GM18502 (cell line): ENCODE data around the gene PPEF2.
A peak's percentile ranks its signal among the peaks of the same experiment; 100 is the strongest.
"Not testable (repeated sequence)": the region's sequence is repeated elsewhere in the genome, so short reads cannot be mapped to it uniquely, and the experiment has no call there.

Source experiments
- ATAC-seq: cut with Tn5 transposase; IDR thresholded peaks from one replicate; pipeline ENCODE4 v1.9.1; 2021; ENCODE audit warnings: mild to moderate bottlenecking; ENCODE audit not compliant: unreplicated experiment, poor library complexity

The PPEF2 gene, protein sequence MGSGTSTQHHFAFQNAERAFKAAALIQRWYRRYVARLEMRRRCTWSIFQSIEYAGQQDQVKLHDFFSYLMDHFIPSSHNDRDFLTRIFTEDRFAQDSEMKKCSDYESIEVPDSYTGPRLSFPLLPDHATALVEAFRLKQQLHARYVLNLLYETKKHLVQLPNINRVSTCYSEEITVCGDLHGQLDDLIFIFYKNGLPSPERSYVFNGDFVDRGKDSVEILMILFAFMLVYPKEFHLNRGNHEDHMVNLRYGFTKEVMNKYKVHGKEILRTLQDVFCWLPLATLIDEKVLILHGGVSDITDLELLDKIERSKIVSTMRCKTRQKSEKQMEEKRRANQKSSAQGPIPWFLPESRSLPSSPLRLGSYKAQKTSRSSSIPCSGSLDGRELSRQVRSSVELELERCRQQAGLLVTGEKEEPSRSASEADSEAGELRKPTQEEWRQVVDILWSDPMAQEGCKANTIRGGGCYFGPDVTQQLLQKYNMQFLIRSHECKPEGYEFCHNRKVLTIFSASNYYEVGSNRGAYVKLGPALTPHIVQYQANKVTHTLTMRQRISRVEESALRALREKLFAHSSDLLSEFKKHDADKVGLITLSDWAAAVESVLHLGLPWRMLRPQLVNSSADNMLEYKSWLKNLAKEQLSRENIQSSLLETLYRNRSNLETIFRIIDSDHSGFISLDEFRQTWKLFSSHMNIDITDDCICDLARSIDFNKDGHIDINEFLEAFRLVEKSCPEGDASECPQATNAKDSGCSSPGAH

DNA sequence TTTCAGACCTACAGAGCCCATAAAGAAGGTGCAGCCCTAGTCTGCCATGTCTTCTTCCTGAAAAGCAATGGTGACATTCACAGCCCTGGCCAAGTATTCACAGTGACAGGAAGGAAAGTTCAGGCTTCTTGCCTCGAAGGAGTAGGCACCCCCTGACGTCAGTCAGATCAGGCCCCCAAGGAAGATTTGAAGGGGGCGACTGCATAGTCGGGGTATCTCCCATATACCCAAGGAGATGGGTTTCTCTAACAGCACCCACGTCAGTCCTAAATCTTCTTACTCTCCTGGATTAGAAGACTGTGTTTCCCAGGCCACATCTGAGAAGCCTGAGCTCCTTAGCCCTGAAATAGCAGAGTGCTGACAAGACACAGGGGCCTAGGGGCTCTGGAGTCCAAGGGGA, at the start of gene PPEF2:
TSS of gene PPEF2 (minus strand) at position 101 of the 400 bp plus-strand sequence. CDS start 6,127 bp downstream, outside the sequence.
- no peak for ATAC-seq

DNA sequence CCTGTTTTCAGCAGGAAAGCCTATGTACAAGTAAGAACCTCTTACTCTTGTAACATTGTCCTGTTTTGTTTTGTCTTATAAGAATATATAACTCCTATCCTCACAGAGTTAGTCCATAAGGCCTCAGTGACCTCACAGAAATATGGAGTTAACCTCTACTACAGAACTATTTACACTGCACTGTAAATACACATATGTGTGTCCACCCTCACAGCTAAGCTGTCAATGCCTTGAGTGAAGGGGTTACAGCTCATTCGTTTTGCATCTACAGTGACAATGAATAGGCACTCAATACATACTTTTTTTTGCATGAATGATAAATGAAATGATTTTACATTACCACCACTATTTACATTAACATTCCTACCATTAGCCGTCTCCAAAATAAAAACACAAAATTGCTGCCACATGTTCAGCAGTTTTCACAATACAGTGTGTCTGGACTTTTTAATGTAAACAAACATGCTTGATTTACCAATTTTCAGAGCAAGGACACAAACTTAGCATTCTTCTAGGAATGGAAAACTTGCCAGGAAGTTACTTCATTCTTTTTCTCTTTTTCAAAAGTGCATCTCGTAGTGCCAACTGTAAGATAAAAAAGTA, 48.1 kb upstream of the PPEF2 start:
- no peak for ATAC-seq

DNA sequence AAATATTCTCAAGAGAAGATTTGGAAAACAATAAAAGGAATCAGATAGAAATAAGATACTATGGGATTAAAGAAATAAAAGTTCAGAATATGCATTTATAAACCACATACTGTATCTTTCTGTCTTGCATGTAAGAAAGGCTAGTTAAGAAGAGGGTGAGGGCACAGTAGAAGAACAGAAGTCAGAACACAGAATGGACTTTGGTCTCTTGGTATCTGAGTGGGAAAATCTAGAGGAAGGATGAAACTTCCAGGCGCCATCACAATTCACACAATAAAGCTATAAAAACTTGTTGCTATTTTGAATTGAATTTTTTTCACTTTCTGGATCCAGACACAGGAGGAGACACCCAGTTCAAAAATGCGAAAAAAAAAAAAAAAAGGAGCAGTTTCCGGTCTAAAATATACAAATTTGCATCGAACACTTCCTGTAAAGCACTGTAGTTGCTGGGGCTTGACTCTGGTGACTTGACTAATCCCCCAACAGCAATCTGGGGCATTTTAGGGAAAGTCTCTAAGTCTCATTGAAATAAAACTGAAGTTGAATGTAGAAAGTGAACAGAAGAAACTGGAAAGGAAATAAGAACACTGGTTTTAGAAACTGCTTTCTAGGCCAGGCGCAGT, 46.7 kb upstream of the PPEF2 start:
- peak; percentile 88 for ATAC-seq

DNA sequence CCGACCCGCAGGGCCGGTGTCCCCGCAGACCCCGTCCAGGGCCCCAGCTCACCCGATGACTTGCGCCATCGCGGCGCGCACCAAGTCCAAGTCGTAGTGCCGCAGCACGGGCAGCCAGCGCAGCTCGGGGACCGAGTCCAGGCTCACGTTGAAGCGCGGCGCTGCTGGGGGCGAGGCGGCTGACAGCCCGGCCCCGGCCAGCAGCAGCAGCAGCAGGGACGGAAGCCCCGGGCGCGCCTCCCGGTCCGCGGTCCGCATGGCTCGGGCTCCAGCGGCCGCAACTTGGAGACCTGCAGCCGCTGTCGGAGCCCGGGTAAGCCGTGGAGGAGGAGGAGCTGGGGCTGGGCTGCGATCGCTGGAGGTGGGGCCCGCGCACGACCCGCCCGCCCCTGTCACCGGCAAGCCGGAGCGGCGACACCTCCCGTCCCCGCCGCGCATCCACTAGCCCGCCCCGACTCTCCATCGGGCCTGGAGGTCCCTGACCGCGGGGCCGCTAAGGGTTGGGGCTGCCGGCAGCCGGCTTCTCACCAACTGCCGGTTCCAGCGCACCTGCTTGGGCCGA, 38.5 kb upstream of the PPEF2 start, which contains the start of gene NAAA:
TSS of gene NAAA (minus strand) at position 322 of the 562 bp plus-strand sequence. CDS start at position 258, 64 bp downstream.
- peak; percentile 92 for ATAC-seq

DNA sequence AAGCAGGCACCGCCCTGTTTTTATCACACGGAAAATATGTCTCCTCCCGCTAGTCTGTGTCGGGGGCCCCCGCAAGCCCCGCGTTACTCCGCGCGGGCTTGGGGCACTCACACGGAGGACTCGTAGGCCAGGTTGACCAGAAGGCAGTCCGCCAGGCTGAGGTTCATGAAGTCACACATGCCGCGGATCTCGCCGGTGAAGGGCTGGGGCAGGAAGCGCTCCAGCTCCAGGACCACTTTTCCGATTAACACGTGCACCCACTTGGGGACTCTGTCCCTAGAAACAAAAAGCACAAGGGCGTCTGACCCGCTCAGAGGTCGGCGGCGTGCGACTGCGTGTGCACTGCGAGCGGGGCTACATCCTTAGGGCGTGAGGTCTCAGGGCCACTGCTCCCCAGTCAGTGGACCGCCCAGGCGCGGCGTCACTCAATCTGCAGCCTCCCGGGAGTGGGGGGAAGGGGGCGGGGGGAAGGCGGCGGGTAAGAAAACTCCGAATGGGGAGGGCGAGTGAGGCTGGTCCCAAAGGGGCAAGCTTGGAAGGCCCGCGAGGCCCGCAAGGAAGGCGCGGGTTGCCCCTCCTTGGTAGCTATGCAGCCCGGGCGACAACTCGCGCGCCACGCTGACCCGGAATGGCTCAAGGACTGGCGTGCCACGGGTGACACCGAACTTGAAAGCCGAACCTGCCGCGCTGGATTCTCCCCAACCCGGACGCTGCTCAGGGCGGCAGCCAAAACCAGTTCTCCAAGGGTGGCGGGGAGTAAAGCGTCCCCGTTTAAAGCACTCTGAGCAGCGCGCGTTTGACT, 37.8 kb upstream of the PPEF2 start:
- peak; percentile 65 for ATAC-seq

DNA sequence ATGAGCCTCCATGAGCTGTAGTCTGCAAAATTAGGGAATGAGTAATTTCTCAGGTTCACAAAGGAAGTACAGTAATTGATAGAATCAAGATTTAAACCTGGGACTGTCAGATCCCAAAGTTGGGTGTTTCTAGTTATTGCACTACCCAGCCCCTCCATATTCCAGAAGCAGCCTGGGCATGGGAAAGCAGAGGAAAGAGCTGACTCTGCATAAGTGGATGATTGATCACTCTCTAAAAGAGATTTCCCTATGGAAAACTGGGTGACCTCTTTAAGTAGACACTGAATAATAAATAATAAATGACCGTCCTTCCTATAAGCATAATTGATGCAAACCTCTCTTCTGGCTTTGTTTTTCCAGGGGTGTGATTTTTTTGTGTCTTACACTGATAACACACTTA, 33.4 kb upstream of the PPEF2 start:
- no peak for ATAC-seq

DNA sequence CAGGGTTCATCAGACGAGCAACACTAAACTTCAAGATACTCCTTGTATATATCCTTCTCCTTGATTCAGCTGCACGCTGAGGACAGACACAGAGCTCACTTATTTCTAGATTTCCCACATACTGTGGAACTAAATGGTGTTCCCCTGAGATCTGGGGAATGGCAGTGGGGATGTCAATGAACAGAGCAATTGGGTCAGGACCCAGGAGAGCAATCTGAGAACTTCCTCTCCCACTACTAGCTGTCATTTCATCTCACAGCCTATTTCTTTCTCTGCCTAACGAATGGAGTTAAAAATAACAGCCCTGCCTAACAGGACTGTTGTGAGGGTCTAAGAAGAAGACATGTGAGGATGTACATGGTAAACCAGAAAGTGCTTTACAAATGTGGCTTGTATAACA, 27.9 kb upstream of the PPEF2 start:
- ATAC-seq = no peak

DNA sequence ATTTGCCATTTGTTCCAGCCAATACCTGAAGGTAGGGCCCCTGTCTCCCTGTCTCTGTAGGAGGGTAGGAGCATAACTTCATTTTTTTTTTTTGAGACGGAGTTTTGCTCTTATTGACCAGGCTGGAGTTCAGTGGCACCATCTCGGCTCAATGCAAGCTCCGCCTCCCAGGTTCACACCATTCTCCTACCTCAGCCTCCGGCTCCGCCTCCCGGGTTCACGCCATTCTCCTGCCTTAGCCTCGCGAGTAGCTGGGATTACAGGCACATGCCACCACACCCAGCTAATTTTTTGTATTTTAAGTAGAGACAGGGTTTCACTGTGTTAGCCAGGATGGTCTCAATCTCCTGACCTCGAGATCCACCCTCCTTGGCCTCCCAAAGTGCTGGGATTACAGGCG, 22.7 kb upstream of the PPEF2 start:
- not testable (repeated sequence) for ATAC-seq

DNA sequence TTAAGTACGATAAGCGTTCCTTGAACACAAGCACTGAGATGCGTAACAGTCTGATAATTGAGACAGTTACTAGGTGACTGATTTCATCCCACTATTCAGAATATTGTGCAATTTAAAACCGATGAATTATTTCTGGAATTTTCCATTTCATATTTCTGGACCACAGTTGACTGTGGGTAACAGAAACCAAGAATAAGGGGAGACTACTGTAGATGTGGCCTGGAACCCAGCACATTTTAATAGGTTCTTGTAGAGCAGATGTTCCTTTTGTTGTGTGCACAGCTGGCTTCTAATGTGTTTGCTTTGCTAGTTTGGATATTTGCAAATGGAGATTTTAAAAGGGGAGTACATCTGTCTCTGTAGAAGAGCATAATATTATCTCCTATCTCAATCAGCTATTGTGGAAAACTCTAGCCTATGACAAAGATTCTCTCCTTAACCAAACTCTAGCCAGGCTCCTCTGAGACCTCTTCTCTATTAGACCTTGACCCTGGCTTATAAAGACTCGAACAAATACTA, 22.1 kb upstream of the PPEF2 start:
- no peak for ATAC-seq

DNA sequence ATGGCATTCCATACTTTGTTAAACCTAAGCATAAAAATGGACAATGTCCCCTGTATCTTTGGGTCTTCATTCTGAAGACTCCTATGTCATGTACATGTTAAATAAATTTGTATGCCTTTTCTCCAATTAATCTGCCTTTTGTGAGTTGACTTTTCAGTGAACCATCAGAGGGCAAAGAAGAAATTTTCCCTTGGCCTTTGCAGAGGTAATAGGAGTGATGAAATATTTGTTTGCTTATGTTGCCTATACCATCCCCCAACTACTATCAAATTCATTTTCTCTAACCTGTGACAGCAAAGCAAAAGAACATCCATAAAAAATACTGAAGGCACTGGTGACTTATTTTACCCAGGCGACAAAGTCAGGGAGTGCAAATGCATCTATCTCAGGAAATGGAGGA, 20.3 kb upstream of the PPEF2 start:
- ATAC-seq = no peak

DNA sequence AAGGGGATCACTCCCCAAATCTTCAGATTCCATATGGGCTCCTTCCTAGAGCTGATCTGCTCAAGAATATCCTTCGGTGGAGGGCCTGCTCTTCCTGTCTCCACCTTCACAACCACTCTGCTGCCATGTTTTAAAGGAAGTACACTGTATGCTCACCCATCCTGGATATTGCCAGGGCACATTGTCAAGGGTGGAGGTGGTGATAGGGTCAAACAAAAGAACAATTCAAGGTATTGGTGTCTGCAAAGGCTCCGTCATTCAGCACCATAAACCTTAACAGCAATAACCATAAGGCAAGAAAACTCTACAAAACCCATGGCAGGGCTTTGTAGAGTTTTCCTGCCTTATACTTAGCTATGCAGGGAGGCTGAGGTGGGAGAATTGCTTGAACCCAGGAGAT, 19.7 kb upstream of the PPEF2 start:
- ATAC-seq = no peak

DNA sequence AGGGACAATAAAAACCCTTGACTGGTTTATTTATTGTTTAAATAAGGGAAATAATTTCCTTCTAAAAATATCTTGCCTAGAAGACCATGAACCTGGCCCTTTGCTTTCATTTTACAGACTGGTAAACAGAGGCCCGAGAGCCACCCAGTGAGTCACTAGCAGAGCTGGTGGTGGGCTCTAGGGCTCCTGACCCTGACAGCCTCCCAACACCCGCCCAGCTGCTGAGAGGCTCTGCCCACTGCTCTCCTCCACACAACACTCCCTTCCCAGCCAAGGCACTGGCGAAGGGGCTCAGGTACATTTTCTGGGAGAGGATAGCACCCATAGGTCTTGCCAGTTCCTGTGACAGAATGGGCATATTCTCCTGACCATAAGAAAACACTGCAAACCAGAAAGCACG, 18.1 kb upstream of the PPEF2 start:
- ATAC-seq = no peak

DNA sequence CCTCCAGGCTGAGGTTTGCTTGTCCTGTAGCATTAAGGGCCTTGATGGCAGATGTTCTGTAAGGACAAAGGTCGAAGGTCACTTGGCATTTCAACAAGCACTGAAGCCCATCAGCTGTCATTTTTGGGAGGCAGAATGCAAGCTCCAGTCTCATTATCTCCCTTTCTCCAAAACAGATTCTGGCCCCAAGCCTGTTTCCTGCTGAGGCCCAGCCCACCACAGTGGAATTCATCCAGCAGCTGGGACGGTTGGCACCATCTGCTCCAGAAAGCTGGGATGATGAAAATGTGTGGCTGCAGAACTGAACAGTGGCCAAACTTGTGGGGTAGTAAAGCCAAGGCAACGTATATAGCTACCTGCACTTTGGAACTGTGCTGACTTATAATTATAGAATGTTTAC, 17.7 kb upstream of the PPEF2 start:
- ATAC-seq = no peak

DNA sequence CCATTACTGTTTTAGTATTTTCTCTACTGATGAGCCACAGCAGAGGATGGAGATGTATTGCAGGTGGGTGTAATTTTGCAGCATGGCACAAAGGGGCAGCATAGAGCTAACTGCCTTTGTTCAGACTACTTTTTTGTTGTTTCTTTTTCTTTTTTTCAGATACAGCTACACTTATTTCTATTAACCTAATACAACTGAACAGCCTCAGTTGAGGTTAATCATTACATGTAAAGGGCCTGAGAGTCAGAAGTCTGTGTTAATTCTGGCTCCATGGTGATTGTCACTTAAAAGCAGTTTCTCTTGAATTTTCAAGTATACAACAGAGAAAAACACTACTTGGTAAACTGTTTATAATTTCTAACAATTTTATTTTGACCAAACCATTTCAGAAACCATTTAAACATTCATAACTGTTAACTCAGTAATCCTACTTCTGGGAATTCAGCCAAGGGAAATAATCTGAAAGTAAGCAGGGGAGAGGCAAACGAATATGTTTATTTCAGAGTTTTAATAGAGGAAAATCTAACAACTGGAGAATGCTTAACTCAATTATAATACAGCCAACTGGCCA, 13.9 kb upstream of the PPEF2 start:
- ATAC-seq = no peak

DNA sequence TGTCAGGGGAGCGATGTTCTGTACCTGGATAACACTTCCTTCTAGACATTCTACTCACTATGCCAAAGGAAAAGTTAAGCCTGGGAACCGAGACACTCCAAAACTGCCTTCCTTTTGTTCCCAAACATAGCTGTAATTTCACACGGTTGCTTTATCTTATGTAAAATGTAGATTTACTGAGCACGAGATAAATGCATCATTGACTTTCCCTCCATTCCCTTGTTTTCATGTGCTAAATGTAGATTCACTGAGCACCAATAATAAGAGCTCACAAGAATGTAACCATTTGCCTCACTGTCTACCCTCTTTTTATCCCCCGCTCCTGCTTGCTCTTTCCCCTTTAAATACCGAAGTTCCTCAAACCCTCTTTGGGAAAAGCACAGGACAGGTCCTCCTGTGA, 10.7 kb upstream of the PPEF2 start:
- no peak for ATAC-seq

DNA sequence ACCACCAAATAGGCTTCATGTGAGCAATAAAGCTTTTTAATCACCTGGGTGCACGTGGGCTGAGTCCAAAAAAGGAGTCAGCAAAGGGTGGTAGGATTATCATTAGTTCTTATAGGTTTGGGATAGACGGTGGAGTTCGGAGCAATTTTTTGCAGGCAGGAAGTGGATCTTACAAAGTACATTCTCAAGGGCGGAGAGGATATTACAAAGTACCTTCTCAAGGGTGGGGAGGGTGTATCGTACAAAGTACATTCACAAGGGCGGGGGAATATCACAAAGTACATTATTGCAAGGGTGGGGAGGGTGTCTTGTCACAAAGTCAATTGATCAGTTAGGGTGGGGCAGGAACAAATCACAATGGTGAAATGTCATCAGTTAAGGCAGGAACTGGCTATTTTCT, 8.6 kb upstream of the PPEF2 start:
- not testable (repeated sequence) for ATAC-seq

DNA sequence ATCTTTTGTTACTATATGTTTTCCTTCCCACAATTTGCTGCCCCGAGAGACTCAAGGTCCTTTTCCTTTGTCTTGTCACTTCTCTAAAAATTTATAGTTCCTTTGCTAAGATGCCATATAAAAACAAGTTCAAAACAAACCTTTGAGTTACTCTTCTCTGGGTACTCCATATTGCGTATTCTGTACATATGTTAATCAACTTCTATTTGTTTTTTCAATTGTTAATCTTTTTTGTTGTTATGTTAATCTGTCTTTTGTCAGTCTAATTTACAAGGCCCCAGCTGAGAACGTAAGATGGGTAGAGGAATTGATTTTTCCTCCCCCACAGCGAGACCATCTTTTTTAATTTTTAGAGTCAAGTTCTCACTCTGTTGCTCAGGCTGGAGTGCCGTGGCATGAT, 7.2 kb upstream of the PPEF2 start:
- ATAC-seq = no peak

DNA sequence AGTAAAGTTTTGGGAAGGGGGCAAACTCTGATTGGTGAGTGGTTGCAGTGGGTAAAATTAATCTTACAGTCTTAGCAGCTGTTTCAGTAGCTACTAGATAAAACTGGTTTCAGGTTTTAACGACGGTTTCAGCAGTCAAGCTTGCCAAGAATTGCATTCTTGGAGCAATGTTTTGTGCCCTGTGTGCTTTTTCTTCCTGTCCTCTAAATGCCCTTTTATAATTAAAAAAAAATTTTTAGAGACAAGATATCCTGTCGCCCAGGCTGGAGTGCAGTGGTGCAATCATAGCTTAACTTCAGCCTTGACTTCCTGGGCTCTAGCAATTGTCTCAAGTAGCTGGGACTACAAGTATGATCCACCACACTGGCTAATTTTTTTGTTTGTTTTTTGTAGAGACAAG, 6.3 kb upstream of the PPEF2 start:
- no peak for ATAC-seq

DNA sequence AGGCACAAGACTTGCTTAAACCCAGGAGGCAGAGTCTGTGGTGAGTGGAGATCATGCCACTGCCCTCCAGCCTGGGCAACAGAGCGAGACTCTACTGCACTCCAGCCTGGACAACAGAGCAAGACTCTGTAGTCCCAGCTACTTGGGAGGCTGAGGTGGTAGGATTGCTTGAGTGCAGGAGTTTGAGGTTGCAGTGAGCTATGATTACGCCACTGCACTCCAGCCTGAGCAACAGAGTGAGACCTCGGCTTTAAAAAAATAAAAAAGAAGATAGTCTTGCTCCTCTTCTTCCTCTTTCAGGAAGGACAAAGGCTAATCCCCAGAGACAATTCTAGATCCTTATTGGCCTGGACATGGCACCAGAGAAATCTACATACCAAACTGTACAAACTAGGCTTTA, 5.7 kb upstream of the PPEF2 start:
- ATAC-seq = no peak
